Gastroesophageal sphincter (tissue), 3 donors: ENCODE measurements around the gene DENND6B.

Experiments
- CTCF ChIP-seq, 4 experiments: fragments of 200-600 bp in 2 of 4; fragments of 450-650 bp in 2 of 4; sonication (generic) in 1 of 4; IDR thresholded peaks; one replicate each; pipeline ENCODE4 v1.5.1; 2017 to 2019; ENCODE audit warnings: antibody characterized with exemption in 4 of 4, mild to moderate bottlenecking in 2 of 4, moderate library complexity in 2 of 4
- POLR2A ChIP-seq, 2 donors: fragments of 450-650 bp; IDR thresholded peaks; one replicate each; pipeline ENCODE4 v1.6.1; 2017; ENCODE audit warnings: antibody characterized with exemption in 2 of 2, mild to moderate bottlenecking in 2 of 2, moderate library complexity in 1 of 2

- TF ChIP-seq CTCF (IDR thresholded peaks at IDR 0.05) (no peak), POLR2A (IDR thresholded peaks at IDR 0.05) (no peak)
Measured at GRCh38 chr22:50317674-50318073, 9.1 kb downstream of the DENND6B start.
